OCI-LY7 (cell line): ENCODE results near the gene AUP1. TPM values are rescaled to one million over a fixed set of nuclear protein-coding genes. Genes with fewer than 3 reads are reported as not detected.

Experiments
- BruUV-seq: library from RNA; stranded (reverse); fragments of 400-500 nt; replicated peaks from 2 replicates; lab custom pipeline; 2021; lab: Mats Ljungman, UMichigan
- CTCF ChIA-PET: fragments of 300-600 bp; sonication (Branson Sonifier 250); formaldehyde crosslinking; loops from one replicate; lab custom pipeline; 2022; ENCODE audit warnings: antibody characterized with exemption; ENCODE audit not compliant: unreplicated experiment; lab: Charles Lee
- POLR2A ChIA-PET: fragments of 300-600 bp; sonication (Branson Sonifier 250); formaldehyde crosslinking; loops from one replicate; lab custom pipeline; 2022; ENCODE audit warnings: antibody characterized with exemption; lab: Charles Lee
- DNase-seq: peaks from one replicate; pipeline ENCODE4 v3.0.0-alpha.2; 2015; ENCODE audit warnings: low spot score
- H2AFZ ChIP-seq: fragments of 200-600 bp; sonication (generic), shearing (Covaris generic); 2 replicates; pipeline ENCODE4 v1.6.1; 2014; ENCODE audit warnings: mild to moderate bottlenecking, antibody characterized with exemption, low read length, moderate library complexity
- H3K27ac ChIP-seq: fragments of 200-600 bp; sonication (generic); 2 replicates; pipeline ENCODE4 v1.5.1; 2014; ENCODE audit warnings: mixed run types, low read depth, mild to moderate bottlenecking, moderate library complexity, low read length, inconsistent platforms; ENCODE audit not compliant: poor library complexity, severe bottlenecking
- H3K36me3 ChIP-seq: fragments of 200-600 bp; sonication (generic); 2 replicates; pipeline ENCODE4 v1.6.1; 2014; ENCODE audit warnings: mild to moderate bottlenecking, antibody characterized with exemption, low read length, moderate library complexity, mixed read lengths; ENCODE audit not compliant: insufficient read depth
- H3K4me1 ChIP-seq: fragments of 200-600 bp; sonication (generic); 2 replicates; pipeline ENCODE4 v1.5.1; 2014; ENCODE audit warnings: mild to moderate bottlenecking, low read length; ENCODE audit not compliant: insufficient read depth, poor library complexity, severe bottlenecking
- H3K4me2 ChIP-seq: fragments of 200-600 bp; sonication (generic); 2 replicates; pipeline ENCODE4 v1.6.1; 2014; ENCODE audit warnings: mild to moderate bottlenecking, low read length
- H3K4me3 ChIP-seq: fragments of 200-600 bp; sonication (generic); 2 replicates; pipeline ENCODE4 v1.5.1; 2014; ENCODE audit warnings: mild to moderate bottlenecking, low read depth, low read length; ENCODE audit not compliant: poor library complexity, severe bottlenecking
- H3K79me2 ChIP-seq: fragments of 200-600 bp; sonication (generic); 2 replicates; pipeline ENCODE4 v1.6.1; 2016; ENCODE audit warnings: low read depth, mild to moderate bottlenecking, low read length, moderate library complexity, mixed read lengths; ENCODE audit not compliant: insufficient read depth
- H3K9me2 ChIP-seq: fragments of 200-600 bp; sonication (generic); 2 replicates; pipeline ENCODE4 v1.6.1; 2016; ENCODE audit warnings: mild to moderate bottlenecking, low read length, mixed read lengths; ENCODE audit not compliant: insufficient read depth
- H3K9me3 ChIP-seq: fragments of 200-600 bp; sonication (generic); 2 replicates; pipeline ENCODE4 v1.6.1; 2014; ENCODE audit warnings: mild to moderate bottlenecking, mixed run types, low read length, mixed read lengths
- H4K20me1 ChIP-seq: fragments of 200-600 bp; sonication (generic); 2 replicates; pipeline ENCODE4 v1.6.1; 2014; ENCODE audit warnings: mild to moderate bottlenecking, antibody characterized with exemption, low read length, moderate library complexity, mixed read lengths; ENCODE audit not compliant: insufficient read depth
- EZH2phosphoT487 ChIP-seq: fragments of 200-600 bp; sonication (generic); IDR thresholded peaks from 2 replicates; pipeline ENCODE4 v1.6.1; 2018; ENCODE audit warnings: low read depth, borderline replicate concordance, mild to moderate bottlenecking, mixed run types, antibody characterized with exemption, low read length, moderate library complexity, mixed read lengths
- intact Hi-C: fragments of 100-400 bp; cut with micrococcal nuclease; formaldehyde crosslinking; loops from one replicate; pipeline ENCODE4 v1.10.0; 2022; ENCODE audit not compliant: unreplicated experiment
- total RNA-seq, 2 experiments: library from RNA; depleted of rRNA in 1 of 2; stranded (reverse); fragments of >200 nt in 1 of 2; shearing (Covaris generic) in 1 of 2; gene quantifications; 2 replicates each; pipeline ENCODE4 v1.2.3, GENCODE V29; 2014 to 2022
- TF ChIP-seq, protein P1 (sequence below): fragments of 200-600 bp; sonication (generic); conservative IDR thresholded peaks from 2 replicates; pipeline ENCODE4 v1.5.1; 2014; ENCODE audit warnings: mild to moderate bottlenecking, antibody characterized with exemption, low read length, moderate library complexity, mixed read lengths

The AUP1 gene
- total RNA-seq, 2 experiments from 2014 or later: 121 to 188 TPM

GRCh38 chr2:74575320-74575719, 45.8 kb upstream of the AUP1 start:
- no TSS peak for BruUV-seq
- intact Hi-C loops: no loop called here
- Histone ChIP-seq H3K9me3 (no peaks in the 10 kb centered on the region), H3K4me3 (no peak overlapping the region), H3K27ac (no peak overlapping the region), H2AFZ (no peak overlapping the region), H3K36me3 (no peaks in the 10 kb centered on the region), H3K79me2 (no peaks in the 10 kb centered on the region), H3K4me1 (peaks cover 28% of the 10 kb centered on the region), H3K4me2 (no peak overlapping the region), H3K9me2 (no peaks in the 10 kb centered on the region), H4K20me1 (no peaks in the 10 kb centered on the region)
- DNase-seq: no peak
- POLR2A ChIA-PET: interaction anchor here (0.6 to 1.6 kb wide), 7 partner anchors 10 to 653 kb away, joined by 3 to 7 read pairs (median 3); no protein-coding TSS in a partner anchor
- CTCF ChIA-PET: interaction anchor here (0.6 kb wide), 1 partner anchor 30 kb away, joined by 3 read pairs; no protein-coding TSS in a partner anchor
- TF ChIP-seq, protein P1, sequence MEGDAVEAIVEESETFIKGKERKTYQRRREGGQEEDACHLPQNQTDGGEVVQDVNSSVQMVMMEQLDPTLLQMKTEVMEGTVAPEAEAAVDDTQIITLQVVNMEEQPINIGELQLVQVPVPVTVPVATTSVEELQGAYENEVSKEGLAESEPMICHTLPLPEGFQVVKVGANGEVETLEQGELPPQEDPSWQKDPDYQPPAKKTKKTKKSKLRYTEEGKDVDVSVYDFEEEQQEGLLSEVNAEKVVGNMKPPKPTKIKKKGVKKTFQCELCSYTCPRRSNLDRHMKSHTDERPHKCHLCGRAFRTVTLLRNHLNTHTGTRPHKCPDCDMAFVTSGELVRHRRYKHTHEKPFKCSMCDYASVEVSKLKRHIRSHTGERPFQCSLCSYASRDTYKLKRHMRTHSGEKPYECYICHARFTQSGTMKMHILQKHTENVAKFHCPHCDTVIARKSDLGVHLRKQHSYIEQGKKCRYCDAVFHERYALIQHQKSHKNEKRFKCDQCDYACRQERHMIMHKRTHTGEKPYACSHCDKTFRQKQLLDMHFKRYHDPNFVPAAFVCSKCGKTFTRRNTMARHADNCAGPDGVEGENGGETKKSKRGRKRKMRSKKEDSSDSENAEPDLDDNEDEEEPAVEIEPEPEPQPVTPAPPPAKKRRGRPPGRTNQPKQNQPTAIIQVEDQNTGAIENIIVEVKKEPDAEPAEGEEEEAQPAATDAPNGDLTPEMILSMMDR: no peak
- no peak for TF ChIP-seq EZH2phosphoT487

DNA sequence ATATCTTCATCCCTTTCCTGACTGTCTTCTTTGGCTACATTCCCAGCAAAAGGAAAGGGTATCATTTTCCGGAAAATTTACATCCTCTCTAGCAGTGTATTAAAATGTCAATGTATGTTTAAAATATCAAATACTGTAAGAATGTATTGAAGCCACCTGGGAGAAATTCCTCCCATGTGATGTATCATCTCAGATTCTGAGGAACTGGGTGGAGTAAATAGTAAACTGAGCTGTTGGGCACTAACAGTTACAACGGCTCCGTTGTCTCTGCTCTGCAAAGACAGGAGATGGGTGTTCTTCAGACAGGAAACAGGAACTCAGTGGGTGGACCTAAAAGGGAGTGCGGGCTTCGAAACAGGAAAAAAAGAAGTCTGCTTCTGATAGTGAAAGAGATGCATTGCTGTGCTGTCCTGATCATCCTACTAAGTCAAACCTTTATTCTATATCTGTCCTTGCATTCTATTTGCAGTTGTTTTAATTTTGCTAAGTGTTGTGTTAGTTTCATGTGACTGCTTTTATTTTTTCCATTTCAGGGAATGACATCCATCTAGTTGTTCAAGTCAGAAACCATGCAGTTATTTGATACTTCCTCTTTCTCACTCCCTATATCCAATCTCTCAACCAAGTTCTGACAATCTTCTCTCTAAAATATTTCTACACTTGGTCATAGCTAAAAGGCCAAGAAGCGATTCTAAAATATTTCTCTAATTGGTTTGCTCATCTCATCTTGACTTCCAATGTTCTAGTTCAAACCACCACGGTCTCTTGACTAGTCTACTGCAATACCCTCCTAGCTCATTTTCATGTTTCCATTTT, 44.4 kb upstream of the AUP1 start:
- Histone ChIP-seq H4K20me1 (no peaks in the 10 kb centered on the region), H3K9me2 (no peaks in the 10 kb centered on the region), H3K4me3 (no peak overlapping the region), H3K4me1 (peaks cover 28% of the 10 kb centered on the region), H3K9me3 (no peaks in the 10 kb centered on the region), H3K27ac (no peak overlapping the region), H3K79me2 (no peaks in the 10 kb centered on the region), H2AFZ (peak overlapping the region; percentile 65), H3K4me2 (peak overlapping the region; percentile 38), H3K36me3 (no peaks in the 10 kb centered on the region)
- ChIA-PET POLR2A (interaction anchor here (0.7 to 1.2 kb wide), 7 partner anchors 9 to 276 kb away, joined by 3 to 5 read pairs (median 4); partner anchors contain the start of genes CCDC142 and TTC31), CTCF (no interaction called here)
- no peak for TF ChIP-seq EZH2phosphoT487
- TF ChIP-seq, protein P1: no peak
- peak; percentile 33 for DNase-seq
- intact Hi-C loops: no loop called here
- no TSS peak for BruUV-seq
